Left lung (tissue), 10 donors: ENCODE measurements around the gene PIGN. TPM values are rescaled to one million over a fixed set of nuclear protein-coding genes. Genes with fewer than 3 reads are reported as not detected.

ENCODE experiments used
- ATAC-seq: fragments of 200-7000 bp; cut with Tn5 transposase; one replicate; pipeline ENCODE4 v1.9.1; 2020; ENCODE audit warnings: moderate library complexity
- DNase-seq, 4 donors: peaks; one replicate each; pipeline ENCODE4 v3.0.0-alpha.2; 2013 to 2020
- H3K27ac ChIP-seq, 2 donors: fragments of 200-600 bp; sonication (generic) in 1 of 2; one replicate each; pipeline versions ENCODE4 v1.5.0 to v1.8.0; 2020 to 2021
- H3K27me3 ChIP-seq, 2 donors: fragments of 200-600 bp; sonication (generic) in 1 of 2; one replicate each; pipeline versions ENCODE4 v1.5.0 to v1.8.0; 2020 to 2021
- H3K36me3 ChIP-seq, 2 donors: fragments of 200-600 bp; sonication (generic) in 1 of 2; one replicate each; pipeline versions ENCODE4 v1.5.0 to v1.8.0; 2020 to 2021
- H3K4me1 ChIP-seq, 2 donors: fragments of 200-600 bp; one replicate each; pipeline ENCODE4 v1.8.0; 2021
- H3K4me3 ChIP-seq, 2 donors: fragments of 200-600 bp; sonication (generic) in 1 of 2; one replicate each; pipeline versions ENCODE4 v1.5.0 to v1.8.0; 2020 to 2021; ENCODE audit warnings: mild to moderate bottlenecking in 1 of 2
- H3K9me3 ChIP-seq, 2 donors: fragments of 200-600 bp; sonication (generic) in 1 of 2; one replicate each; pipeline versions ENCODE4 v1.5.0 to v1.8.0; 2020 to 2021
- CTCF ChIP-seq, 2 donors: fragments of 200-600 bp; sonication (generic) in 1 of 2; IDR thresholded peaks; one replicate each; pipeline versions ENCODE4 v1.5.0 to v1.8.0; 2021; ENCODE audit warnings: antibody characterized with exemption in 2 of 2
- intact Hi-C, 2 donors: fragments of 100-400 bp; cut with DNase I; formaldehyde crosslinking; loops; one replicate each; pipeline versions ENCODE4 v1.11.2 to v1.14.2; 2022
- polyA plus RNA-seq, 6 donors: library from polyadenylated mRNA; unstranded; fragments of 120-200 nt; gene quantifications; one replicate each; pipeline ENCODE4 v1.2.1, GENCODE V29; 2013; ENCODE audit not compliant: insufficient read length in 6 of 6
- total RNA-seq, 2 donors: library from RNA; stranded (reverse); fragmentation: NEBNext Ultra II Directional; extraction: Animal tissue kit (Norgen Biotek cat#: 25700); gene quantifications; one replicate each; pipeline ENCODE4 v1.2.1, GENCODE V29; 2021
- donor health status: DM: no; HTN: yes; CAD: no.
- donor health status: DM: no; HTN: no; CAD: no.

The PIGN gene
- total and polyA plus RNA-seq, 8 donors, result 28.1 to 36.8 (median 29.5) TPM

- H3K27me3 ChIP-seq, result no peaks in the 10 kb centered on the region
- H3K4me3 ChIP-seq, result no peak overlapping the region
- no peak for TF ChIP-seq CTCF (IDR thresholded peaks at IDR 0.05)
- H3K36me3 ChIP-seq, result peaks cover 0 to 21% of the 10 kb centered on the region in 2 donors
- intact Hi-C loops, result no loop called here
- H3K27ac ChIP-seq, result no peak overlapping the region
- H3K9me3 ChIP-seq, result no peaks in the 10 kb centered on the region
- ATAC-seq (no peak), DNase-seq (no peak)
- no peaks in the 10 kb centered on the region for H3K4me1 ChIP-seq
Measured at GRCh38 chr18:62106271-62106670, 80.6 kb downstream of the PIGN start.

DNA sequence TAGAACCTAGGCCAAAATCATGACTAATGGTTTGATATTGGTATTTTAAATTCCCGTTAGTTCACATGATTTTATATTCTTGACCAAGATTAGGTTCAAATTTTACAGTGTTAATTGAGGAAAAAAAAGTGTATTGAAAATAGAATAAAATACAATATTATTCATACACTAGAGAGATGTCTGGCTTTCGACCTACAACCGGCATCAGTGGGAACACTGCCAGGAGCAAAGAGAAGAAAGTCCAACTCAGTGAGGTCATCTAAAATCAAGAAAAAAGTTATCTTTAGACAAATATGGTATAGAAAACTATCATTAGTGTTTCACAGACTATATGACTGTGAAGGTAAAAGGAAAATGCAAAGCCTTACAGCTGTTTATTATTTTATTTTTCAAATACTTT, 81.5 kb downstream of the PIGN start:
- no peak for TF ChIP-seq CTCF (IDR thresholded peaks at IDR 0.05)
- Histone ChIP-seq H3K4me1 (no peaks in the 10 kb centered on the region), H3K27me3 (no peaks in the 10 kb centered on the region), H3K4me3 (no peak overlapping the region), H3K9me3 (no peaks in the 10 kb centered on the region), H3K27ac (no peak overlapping the region), H3K36me3 (peaks cover 0 to 28% of the 10 kb centered on the region in 2 donors)
- DNase-seq (no peak), ATAC-seq (no peak)
- intact Hi-C loops, result no loop called here

GRCh38 chr18:62102221-62102620, 84.6 kb downstream of the PIGN start:
- Histone ChIP-seq H3K4me3 (no peak overlapping the region), H3K27ac (no peak overlapping the region)
- TF ChIP-seq CTCF (IDR thresholded peaks at IDR 0.05), result no peak

GRCh38 chr18:62101321-62101721, 85.5 kb downstream of the PIGN start:
- H3K27me3 ChIP-seq, result no peaks in the 10 kb centered on the region
- TF ChIP-seq CTCF (IDR thresholded peaks at IDR 0.05), result no peak
- no peak overlapping the region for H3K4me3 ChIP-seq
- no peak for DNase-seq
- no peak overlapping the region for H3K27ac ChIP-seq
- no peak for ATAC-seq
- peaks cover 0 to 8% of the 10 kb centered on the region in 2 donors for H3K9me3 ChIP-seq
- H3K4me1 ChIP-seq, result no peaks in the 10 kb centered on the region
- peaks cover 0 to 45% of the 10 kb centered on the region in 2 donors for H3K36me3 ChIP-seq
- intact Hi-C loops, result no loop called here

More at GRCh38 chr18:62102221-62102620, 84.6 kb downstream of the PIGN start:
- no peak for DNase-seq
- intact Hi-C loops, result no loop called here
- no peak for ATAC-seq
- Histone ChIP-seq H3K4me1 (no peaks in the 10 kb centered on the region), H3K27me3 (no peaks in the 10 kb centered on the region), H3K9me3 (peaks cover 0 to 8% of the 10 kb centered on the region in 2 donors), H3K36me3 (peaks cover 0 to 53% of the 10 kb centered on the region in 2 donors)

DNA sequence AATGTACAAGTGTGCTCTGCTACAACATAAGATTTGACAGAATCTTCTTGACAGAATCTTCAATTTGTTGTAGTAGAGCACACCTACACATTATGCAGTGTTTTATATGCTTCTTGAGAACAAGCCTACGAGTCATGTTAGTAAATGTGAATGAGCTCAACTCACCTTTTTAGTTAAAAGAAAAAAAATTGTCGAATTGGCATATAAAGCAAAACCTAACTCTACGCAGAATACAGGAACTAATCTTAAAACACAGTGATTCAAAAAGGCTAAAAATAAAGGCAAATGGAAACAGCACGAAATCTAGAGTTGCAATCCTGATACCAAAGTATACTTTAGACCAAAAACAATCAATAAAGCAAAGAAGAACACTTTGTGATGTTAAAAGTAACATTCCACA, 87.9 kb downstream of the PIGN start:
- Histone ChIP-seq H3K27ac (no peak overlapping the region), H3K36me3 (peaks cover 0 to 44% of the 10 kb centered on the region in 2 donors), H3K4me1 (no peaks in the 10 kb centered on the region), H3K27me3 (no peaks in the 10 kb centered on the region), H3K4me3 (no peak overlapping the region), H3K9me3 (peaks cover 0 to 8% of the 10 kb centered on the region in 2 donors)
- DNase-seq (no peak), ATAC-seq (no peak)
- intact Hi-C loops, result no loop called here
- TF ChIP-seq CTCF (IDR thresholded peaks at IDR 0.05), result no peak
